Stomach (tissue), 9 donors: Measurements from ENCODE around the gene MCM3AP. TPM values are rescaled to one million over a fixed set of nuclear protein-coding genes. Genes with fewer than 3 reads are reported as not detected.

ENCODE experiments used
- DNase-seq, 2 donors: peaks; one replicate each; pipeline versions ENCODE4 v3.0.0 to v3.0.0-alpha.2; 2013 to 2019
- H3K27ac ChIP-seq, 5 donors: fragments of 200-600 bp in 4 of 5; sonication (generic) in 4 of 5; one replicate each; pipeline ENCODE4 v1.5.1; 2013 to 2019; ENCODE audit warnings: mild to moderate bottlenecking in 1 of 5, moderate library complexity in 1 of 5
- H3K27me3 ChIP-seq, 3 donors: fragments of 200-600 bp; sonication (generic); one replicate each; pipeline ENCODE4 v1.5.1; 2017 to 2019; ENCODE audit warnings: mixed run types in 1 of 3
- H3K36me3 ChIP-seq, 4 donors: fragments of 200-600 bp; sonication (generic); 1 replicate in 3 of 4; 2 replicates in 1 of 4; pipeline ENCODE4 v1.5.1; 2016 to 2019
- H3K4me1 ChIP-seq, 4 donors: fragments of 200-600 bp; sonication (generic); one replicate each; pipeline ENCODE4 v1.5.1; 2016 to 2019
- H3K4me3 ChIP-seq, 4 donors: fragments of 200-600 bp; sonication (generic) in 3 of 4; one replicate each; pipeline ENCODE4 v1.5.1; 2016 to 2019; ENCODE audit warnings: mild to moderate bottlenecking in 1 of 4
- H3K9me3 ChIP-seq, 4 donors: fragments of 200-600 bp; sonication (generic); one replicate each; pipeline ENCODE4 v1.5.1; 2016 to 2019
- CTCF ChIP-seq, 7 experiments: fragments of 450-650 bp in 4 of 7; fragments of 200-600 bp in 3 of 7; sonication (generic) in 3 of 7; IDR thresholded peaks; one replicate each; pipeline ENCODE4 v1.5.1; 2016 to 2019; ENCODE audit warnings: antibody characterized with exemption in 7 of 7, control low read depth in 2 of 7, mild to moderate bottlenecking in 1 of 7
- EP300 ChIP-seq: sonication (generic); formaldehyde crosslinking; IDR thresholded peaks from one replicate; pipeline ENCODE4 v1.6.1; 2017; ENCODE audit warnings: antibody characterized with exemption
- POLR2A ChIP-seq, 4 donors: fragments of 450-650 bp; IDR thresholded peaks; one replicate each; pipeline ENCODE4 v1.6.1; 2016; ENCODE audit warnings: antibody characterized with exemption in 4 of 4, control low read depth in 2 of 4, mild to moderate bottlenecking in 1 of 4, moderate library complexity in 1 of 4
- POLR2AphosphoS5 ChIP-seq, 3 donors: sonication (generic); formaldehyde crosslinking; IDR thresholded peaks; one replicate each; pipeline ENCODE4 v1.6.1; 2016; ENCODE audit warnings: antibody characterized with exemption in 3 of 3
- WGBS, 5 donors: extraction: QIAGEN DNeasy Blood & Tissue Kit in 3 of 5; methylation state at CpG; one replicate each; pipeline versions ENCODE4 v1.1.5 to v1.1.7; 2013 to 2018; 5-methylcytosine and 5-hydroxymethylcytosine counted together
- intact Hi-C: fragments of 100-400 bp; cut with DNase I; formaldehyde crosslinking; loops from one replicate; pipeline ENCODE4 v1.15.1; 2023; ENCODE audit warnings: low total_unique reads
- polyA plus RNA-seq, 3 donors: library from polyadenylated mRNA; stranded (reverse); fragments of 200-250 nt; gene quantifications; one replicate each; pipeline ENCODE4 v1.2.3, GENCODE V29; 2013
- total RNA-seq, 5 donors: library from RNA; depleted of rRNA; stranded (reverse); fragments of >200 nt; gene quantifications; one replicate each; pipeline versions ENCODE4 v1.1.0 to v1.2.3, GENCODE V29; 2014 to 2016
- donor health status: healthy with polysubstance abuse.
- donor health status: Bipolar disorder and iron deficiency.
- donor health status: healthy.

Gene MCM3AP
- total and polyA plus RNA-seq, 8 donors = 18.9 to 555 (median 57.4) TPM

GRCh38 chr21:46199436-46200373 is 85.7 kb downstream of the MCM3AP start:
- intact Hi-C loops = no loop called here
- DNase-seq = no peak
- peaks cover 25 to 92% (median 80%) of the 10 kb centered on the region in 4 donors for H3K36me3 ChIP-seq
- no peak overlapping the region for H3K4me3 ChIP-seq
- no peaks in the 10 kb centered on the region for H3K4me1 ChIP-seq
- WGBS, 5 donors = 75 to 82% (median 77%) methylated on average over 13 of the region's 13 CpGs
- H3K9me3 ChIP-seq = no peaks in the 10 kb centered on the region
- no peaks in the 10 kb centered on the region for H3K27me3 ChIP-seq
- H3K27ac ChIP-seq = no peak overlapping the region
- no peak for TF ChIP-seq POLR2AphosphoS5 (IDR thresholded peaks at IDR 0.05)
- TF ChIP-seq EP300 = no peak
- TF ChIP-seq POLR2A (IDR thresholded peaks at IDR 0.05) = no peak
- TF ChIP-seq CTCF (IDR thresholded peaks at IDR 0.05) = no peak

GRCh38 chr21:46196733-46197132 is 88.7 kb downstream of the MCM3AP start:
- intact Hi-C loops = no loop called here
- TF ChIP-seq POLR2A (IDR thresholded peaks at IDR 0.05) (no peak), POLR2AphosphoS5 (IDR thresholded peaks at IDR 0.05) (no peak), EP300 (no peak), CTCF (IDR thresholded peaks at IDR 0.05) (no peak)
- DNase-seq = peak in 1 of 2 donors; percentile 17
- H3K27me3 ChIP-seq = no peaks in the 10 kb centered on the region
- peaks cover 45 to 93% (median 84%) of the 10 kb centered on the region in 4 donors for H3K36me3 ChIP-seq
- H3K4me3 ChIP-seq = no peak overlapping the region
- no peaks in the 10 kb centered on the region for H3K4me1 ChIP-seq
- H3K27ac ChIP-seq = no peak overlapping the region
- WGBS, 5 donors = 86 to 91% (median 88%) methylated on average over 20 of the region's 20 CpGs
- no peaks in the 10 kb centered on the region for H3K9me3 ChIP-seq

GRCh38 chr21:46195595-46196195 is 89.7 kb downstream of the MCM3AP start:
- DNase-seq = peak in 1 of 2 donors; percentile 13
- Histone ChIP-seq H3K27me3 (no peaks in the 10 kb centered on the region), H3K4me3 (no peak overlapping the region), H3K36me3 (peaks cover 50 to 96% (median 92%) of the 10 kb centered on the region in 4 donors), H3K27ac (no peak overlapping the region), H3K4me1 (no peaks in the 10 kb centered on the region), H3K9me3 (no peaks in the 10 kb centered on the region)
- 87 to 94% (median 92%) methylated on average over 18 to 20 of the region's 20 CpGs for WGBS, 5 donors
- intact Hi-C loops = no loop called here
- TF ChIP-seq CTCF (IDR thresholded peaks at IDR 0.05) = no peak
- no peak for TF ChIP-seq POLR2AphosphoS5 (IDR thresholded peaks at IDR 0.05)
- TF ChIP-seq EP300 = no peak
- TF ChIP-seq POLR2A (IDR thresholded peaks at IDR 0.05) = no peak
